Measurements from ENCODE around the gene ATOH7.

DNA sequence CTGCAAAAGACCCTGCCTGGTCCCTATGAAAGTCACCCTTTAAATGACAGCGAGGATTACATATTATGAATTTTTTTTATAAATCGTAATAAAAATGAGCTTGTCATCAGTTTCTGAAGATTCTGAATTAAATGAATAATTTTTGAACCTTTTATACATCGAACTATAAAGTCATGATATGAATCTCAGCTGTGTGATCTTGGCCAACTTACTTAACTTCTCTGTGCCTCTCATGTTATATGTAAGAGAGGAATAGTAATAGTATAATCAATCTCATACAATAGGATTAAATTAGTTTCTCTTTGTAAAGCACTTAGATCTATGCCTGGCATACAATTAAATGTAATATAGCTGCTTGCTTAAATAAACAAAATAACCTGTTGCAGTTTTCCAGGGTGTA lies 5.3 kb upstream of the ATOH7 start:
- no peak for TF ChIP-seq POLR2A (IDR thresholded peaks at IDR 0.05)
- TF ChIP-seq, protein P1, sequence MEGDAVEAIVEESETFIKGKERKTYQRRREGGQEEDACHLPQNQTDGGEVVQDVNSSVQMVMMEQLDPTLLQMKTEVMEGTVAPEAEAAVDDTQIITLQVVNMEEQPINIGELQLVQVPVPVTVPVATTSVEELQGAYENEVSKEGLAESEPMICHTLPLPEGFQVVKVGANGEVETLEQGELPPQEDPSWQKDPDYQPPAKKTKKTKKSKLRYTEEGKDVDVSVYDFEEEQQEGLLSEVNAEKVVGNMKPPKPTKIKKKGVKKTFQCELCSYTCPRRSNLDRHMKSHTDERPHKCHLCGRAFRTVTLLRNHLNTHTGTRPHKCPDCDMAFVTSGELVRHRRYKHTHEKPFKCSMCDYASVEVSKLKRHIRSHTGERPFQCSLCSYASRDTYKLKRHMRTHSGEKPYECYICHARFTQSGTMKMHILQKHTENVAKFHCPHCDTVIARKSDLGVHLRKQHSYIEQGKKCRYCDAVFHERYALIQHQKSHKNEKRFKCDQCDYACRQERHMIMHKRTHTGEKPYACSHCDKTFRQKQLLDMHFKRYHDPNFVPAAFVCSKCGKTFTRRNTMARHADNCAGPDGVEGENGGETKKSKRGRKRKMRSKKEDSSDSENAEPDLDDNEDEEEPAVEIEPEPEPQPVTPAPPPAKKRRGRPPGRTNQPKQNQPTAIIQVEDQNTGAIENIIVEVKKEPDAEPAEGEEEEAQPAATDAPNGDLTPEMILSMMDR (IDR thresholded peaks at IDR 0.05) = no peak
